RCC 7860 (cell line): ENCODE results near the gene ELAVL1.

Source experiments
- DNase-seq: peaks from one replicate; pipeline ENCODE4 v3.0.0-alpha.2; 2015; ENCODE audit warnings: low spot score
- FAIRE-seq: peaks from 2 replicates; lab custom pipeline; 2012; peaks lifted over from hg19 to GRCh38; lab: Jason Lieb, UNC

The ELAVL1 gene

GRCh38 chr19:7987114-7987768 lies 18.2 kb downstream of the ELAVL1 start:
- FAIRE-seq (no peak), DNase-seq (no peak)

DNA sequence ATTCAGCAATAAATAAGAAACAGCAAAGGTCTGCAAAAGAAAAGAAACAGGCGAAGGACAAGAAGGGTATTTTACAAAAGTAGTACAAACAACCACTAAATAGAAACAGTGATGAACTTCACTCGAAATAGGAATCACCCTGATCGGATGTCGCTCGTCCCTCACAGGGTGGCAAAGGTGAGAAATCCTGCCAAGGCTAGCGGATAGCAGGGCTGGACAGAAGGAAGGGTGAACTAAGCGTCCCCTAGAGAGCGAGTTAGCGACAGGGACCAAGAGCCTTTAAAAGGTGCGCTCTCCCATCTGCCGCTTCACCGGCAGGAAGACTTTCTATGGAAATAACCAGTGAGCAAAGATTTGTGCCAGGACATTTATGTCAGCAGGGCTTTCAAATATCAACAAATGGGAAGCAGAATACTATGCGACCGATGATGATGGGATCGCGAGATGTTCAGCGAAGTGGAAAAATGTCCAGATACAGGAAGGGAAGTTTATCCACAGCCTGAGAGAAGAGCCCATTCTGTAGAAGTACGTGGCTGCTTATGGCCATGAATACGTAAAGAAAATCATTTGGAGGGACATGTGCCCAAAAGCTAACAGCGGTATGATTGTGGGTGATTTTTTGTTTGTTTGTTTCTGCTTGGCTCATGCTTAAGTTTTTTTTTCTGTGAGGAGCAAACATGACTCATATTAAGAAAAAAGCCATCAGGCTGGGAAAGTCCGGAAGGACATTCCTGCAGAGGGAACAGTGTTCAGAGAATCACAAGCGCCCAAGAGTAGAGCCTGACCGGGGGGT lies 18.9 kb downstream of the ELAVL1 start:
- peak; percentile 27 for DNase-seq
- no peak for FAIRE-seq

GRCh38 chr19:7985481-7985911 lies 19.9 kb downstream of the ELAVL1 start:
- FAIRE-seq = no peak
- DNase-seq = no peak

GRCh38 chr19:7983995-7984837 lies 21.2 kb downstream of the ELAVL1 start:
- no peak for FAIRE-seq
- DNase-seq = no peak

DNA sequence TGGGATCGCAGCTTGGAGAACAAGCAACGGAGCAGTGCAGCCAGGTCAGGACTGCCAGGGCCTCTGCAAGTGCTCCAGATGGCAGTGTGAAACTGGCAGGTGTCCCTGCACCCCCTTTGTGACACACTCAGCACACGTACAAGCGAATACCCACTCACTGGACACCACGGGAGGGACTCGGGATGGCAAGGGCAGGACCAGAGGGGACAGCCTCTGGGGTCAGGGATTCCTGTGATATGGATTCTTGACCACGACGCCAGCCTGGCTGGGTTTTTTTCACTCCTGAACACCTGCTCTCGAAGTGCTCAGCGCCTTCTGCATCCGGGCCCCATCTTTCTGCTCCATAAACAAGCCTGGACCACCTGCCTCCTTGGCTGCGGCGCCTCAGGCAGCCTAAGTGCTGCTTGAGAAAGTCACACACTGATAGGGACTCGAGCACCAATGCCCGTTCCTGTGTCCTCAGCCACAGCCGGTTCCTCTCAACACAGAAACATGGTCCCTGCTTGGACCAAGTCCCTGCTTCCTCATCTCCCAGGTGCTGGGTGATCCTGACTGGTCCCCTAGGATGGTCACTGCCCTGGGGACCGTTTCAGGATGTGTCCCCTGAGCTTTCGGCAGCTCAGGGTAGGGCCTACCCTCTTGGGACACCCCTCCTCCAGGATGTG lies 22.0 kb downstream of the ELAVL1 start:
- DNase-seq = no peak
- no peak for FAIRE-seq

- DNase-seq (no peak), FAIRE-seq (no peak)
Measured at GRCh38 chr19:7982651-7983099, 22.8 kb downstream of the ELAVL1 start.

GRCh38 chr19:7982103-7982502 lies 23.3 kb downstream of the ELAVL1 start:
- no peak for FAIRE-seq
- DNase-seq = no peak

- no peak for DNase-seq
- FAIRE-seq = no peak
Measured at GRCh38 chr19:7981661-7982060, 23.8 kb downstream of the ELAVL1 start.

- no peak for DNase-seq
- FAIRE-seq = no peak
Measured at GRCh38 chr19:7981199-7981598, 24.2 kb downstream of the ELAVL1 start.

DNA sequence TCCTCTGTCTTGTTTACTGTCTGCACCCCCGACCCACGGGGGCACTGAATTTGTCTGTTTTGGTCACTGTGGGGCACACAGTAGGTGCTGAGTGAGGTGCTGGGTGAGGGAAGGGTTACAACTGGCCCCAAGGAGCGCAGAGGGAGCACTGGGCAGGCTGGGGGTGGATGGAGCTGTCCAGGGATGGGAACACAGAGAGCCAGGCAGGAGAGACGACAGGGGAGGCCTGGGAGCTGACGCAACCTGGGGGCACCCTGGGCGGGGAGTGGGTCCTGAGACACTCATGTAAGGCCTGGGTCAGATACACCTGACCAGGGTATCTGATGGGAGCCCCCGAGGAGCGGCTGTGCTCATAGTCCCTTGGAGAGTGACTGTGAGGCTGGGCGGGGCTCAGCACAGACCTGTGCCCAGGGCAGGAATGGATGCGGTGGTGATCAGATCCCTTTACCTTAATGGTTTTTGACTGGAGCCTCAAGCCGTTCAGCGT lies 24.8 kb downstream of the ELAVL1 start:
- FAIRE-seq = no peak
- no peak for DNase-seq

DNA sequence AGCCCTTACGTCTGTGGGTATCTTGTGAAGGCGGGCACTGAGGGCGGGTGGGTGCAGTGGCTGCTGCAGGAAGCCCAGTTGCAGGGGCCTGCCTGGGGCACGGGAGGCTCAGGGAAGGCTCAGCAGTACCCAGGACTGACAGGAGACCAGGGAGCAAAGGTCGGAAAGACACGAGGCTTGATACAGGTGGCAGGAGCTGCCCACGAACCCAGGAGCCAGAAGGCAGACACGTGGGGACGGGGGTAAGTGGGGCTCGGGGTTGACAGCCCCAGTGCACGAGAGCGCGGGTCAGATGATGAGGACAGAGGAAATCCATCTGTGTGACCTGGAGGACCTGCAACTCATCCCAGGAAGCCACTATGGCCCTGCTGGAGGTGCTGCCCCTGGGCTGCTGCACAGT lies 25.3 kb downstream of the ELAVL1 start:
- DNase-seq = no peak
- FAIRE-seq = no peak

DNA sequence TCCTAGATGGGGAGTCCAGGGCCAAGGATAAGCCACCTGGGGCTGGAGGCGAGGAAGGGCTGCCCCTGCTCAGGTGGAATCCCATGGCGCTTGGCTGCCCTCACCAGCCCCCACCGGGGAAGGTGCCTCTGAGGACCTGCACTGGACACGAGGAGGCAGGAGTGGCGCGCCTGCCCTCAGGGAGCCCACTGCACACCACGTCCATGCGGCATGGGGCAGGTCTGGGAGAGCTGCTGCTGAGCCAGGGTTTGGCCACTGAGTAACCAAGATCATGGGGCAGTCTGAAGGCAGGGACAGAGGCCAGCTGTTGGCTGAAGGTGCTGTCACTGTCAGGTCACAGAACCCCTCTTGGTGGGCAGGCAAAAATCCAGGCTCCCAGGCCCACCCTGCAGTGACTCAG lies 25.9 kb downstream of the ELAVL1 start:
- no peak for FAIRE-seq

DNA sequence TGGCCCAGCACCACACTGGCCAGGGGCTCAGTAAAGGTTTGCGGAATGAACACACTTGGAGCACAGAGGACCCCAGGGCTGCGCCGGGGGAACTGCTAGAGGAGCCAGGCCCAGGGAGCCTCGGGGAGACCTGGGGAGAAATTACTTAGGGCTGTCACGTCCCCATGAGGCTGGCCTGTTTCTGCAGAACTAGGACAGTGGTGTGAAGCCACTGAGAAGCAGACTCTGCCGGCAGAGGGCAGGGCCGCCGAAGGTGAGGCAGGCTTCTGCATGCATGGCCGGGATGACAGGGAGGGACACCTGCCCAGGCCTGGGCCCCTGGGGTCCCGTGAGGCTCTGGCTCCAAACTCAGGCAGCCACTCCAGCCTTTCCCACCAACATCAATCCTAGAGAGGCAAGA lies 26.4 kb downstream of the ELAVL1 start:
- no peak for FAIRE-seq

More for the DNA sequence above, 25.9 kb downstream of the ELAVL1 start:
- no peak for DNase-seq

GRCh38 chr19:7978179-7978825 lies 27.1 kb downstream of the ELAVL1 start:
- FAIRE-seq (no peak), DNase-seq (no peak)

More for the DNA sequence above, 26.4 kb downstream of the ELAVL1 start:
- DNase-seq = no peak

DNA sequence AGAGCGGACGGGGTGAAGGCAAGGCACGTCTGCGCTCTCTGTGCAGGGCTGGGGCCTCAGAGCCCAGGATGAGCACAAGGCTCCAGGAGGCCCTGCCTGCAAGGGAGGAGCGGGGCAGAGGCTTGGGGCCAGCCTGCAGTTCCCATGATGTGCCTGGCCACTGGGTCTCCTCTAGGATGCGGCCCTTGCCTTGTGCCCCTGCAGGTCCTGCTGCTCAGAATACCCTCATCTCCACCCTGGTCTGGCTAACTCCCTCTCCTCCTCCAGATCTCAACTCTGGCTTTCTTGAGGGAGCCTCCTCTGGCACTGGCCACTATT lies 27.8 kb downstream of the ELAVL1 start:
- DNase-seq (no peak), FAIRE-seq (no peak)

DNA sequence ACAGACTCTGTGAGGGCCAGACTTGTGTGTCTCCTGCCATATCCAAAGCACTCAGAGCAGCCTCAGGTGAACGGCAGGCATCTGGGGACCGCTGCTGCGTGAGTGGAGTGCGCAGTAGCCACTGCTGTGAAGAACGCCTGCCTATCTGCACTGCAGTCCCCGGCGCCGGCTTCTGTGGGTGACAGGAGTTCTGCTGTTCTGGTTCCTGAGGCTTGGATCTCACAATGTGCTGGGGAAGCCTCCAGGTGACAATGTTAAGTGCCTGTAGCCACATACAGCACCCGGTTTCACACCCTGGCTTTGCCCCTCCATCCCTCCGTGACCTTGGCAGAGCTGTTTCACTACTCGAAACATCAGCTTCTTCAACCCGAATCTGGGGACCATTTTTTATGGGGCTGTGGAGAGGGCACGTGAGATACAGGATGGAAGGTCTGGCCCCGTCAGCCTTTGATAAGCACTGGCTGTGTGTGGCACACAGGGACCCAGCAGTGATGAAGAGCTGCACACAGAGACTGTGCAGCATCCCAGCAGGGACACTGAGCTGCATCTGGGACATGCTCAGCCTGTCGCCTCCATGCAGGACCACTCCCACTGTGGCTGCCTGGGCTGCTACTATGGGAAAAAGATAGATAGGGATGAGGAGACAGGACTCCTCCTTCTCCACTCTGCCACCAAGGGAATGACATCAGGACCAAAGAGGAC lies 28.3 kb downstream of the ELAVL1 start:
- no peak for DNase-seq
- FAIRE-seq = no peak

DNA sequence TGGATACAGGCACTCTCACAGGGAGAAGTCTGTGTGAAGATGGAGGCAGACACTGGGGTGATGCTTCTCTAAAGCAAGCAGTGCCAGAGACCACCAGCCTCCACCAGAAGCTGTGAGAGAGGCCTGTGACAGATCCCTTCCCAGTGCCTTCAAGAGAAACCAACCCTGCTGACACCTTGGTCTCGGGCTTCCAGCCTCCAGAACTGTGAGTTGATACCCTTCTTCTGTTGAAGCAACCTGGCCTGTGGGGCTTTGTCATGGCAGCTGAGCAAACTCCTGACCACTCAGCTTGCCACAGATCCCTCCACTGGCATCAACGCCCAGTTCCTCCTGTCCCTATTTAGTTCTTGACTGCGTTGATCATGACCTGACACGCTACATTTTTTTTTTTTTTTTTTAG lies 29.0 kb downstream of the ELAVL1 start:
- FAIRE-seq (no peak), DNase-seq (no peak)

DNA sequence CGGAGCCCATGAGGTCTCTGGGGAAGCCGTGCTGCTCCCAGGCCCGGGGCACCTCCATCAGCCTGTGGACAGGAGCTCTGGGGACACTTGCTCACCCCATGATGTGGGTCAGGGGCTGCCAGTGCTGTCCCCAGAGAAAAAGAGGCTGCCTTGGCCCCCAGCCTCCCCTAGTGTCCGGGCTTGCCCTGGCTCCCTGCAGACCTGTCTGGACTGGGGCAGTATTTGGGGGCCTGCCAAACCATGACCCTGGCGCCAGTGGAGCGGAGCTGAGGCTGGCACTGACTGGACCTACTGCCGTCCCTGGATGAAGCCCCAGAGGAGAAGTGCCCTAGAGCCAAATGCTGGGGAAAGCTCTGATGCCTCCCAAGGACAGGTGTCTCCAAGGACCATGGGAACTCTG lies 30.4 kb downstream of the ELAVL1 start:
- DNase-seq (no peak), FAIRE-seq (no peak)

DNA sequence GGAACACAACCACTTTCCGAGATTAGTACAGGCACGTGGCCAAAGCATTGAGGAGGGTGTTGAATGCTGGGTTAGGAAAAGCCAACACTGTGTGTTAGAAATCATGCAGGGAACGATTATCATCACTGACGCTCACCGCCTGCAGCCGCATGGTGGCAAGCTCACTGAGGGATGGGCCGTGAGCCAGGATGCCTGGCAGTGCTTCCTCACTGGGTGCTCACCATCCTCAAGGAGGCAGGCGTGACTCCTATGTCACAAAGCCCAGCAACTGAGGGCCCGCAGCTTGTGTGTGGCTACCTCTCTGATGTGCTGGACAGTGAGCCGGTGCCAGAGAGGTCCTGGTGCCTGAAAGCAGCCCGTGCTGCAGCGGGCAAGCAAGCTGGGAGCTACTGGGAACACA lies 31.6 kb downstream of the ELAVL1 start:
- DNase-seq (no peak), FAIRE-seq (no peak)
